GM10248 (cell line): ENCODE results near the gene USP12.

ENCODE experiments used
- CTCF ChIA-PET: fragments of 300-600 bp; sonication (Branson Sonifier 250); formaldehyde crosslinking; extraction: SDS; loops from one replicate; lab custom pipeline; 2021; ENCODE audit warnings: antibody characterized with exemption; lab: Yijun Ruan, JAX
- POLR2A ChIA-PET: fragments of 350-650 bp; sonication (Branson Sonifier 250); formaldehyde crosslinking; extraction: SDS; loops from one replicate; lab custom pipeline; 2020; ENCODE audit warnings: antibody characterized with exemption; lab: Yijun Ruan, JAX
- DNase-seq: peaks from one replicate; pipeline ENCODE4 v3.0.0; 2012; ENCODE audit errors: extremely low spot score
- TF ChIP-seq, protein P1 (sequence below): IDR thresholded peaks from 2 replicates; pipeline ENCODE4 v1.5.1; 2012; ENCODE audit warnings: mild to moderate bottlenecking, low read depth; ENCODE audit errors: extremely low read depth, missing control alignments, control extremely low read depth

The USP12 gene

GRCh38 chr13:27118428-27119054 is 53.1 kb downstream of the USP12 start:
- TF ChIP-seq, protein P1, sequence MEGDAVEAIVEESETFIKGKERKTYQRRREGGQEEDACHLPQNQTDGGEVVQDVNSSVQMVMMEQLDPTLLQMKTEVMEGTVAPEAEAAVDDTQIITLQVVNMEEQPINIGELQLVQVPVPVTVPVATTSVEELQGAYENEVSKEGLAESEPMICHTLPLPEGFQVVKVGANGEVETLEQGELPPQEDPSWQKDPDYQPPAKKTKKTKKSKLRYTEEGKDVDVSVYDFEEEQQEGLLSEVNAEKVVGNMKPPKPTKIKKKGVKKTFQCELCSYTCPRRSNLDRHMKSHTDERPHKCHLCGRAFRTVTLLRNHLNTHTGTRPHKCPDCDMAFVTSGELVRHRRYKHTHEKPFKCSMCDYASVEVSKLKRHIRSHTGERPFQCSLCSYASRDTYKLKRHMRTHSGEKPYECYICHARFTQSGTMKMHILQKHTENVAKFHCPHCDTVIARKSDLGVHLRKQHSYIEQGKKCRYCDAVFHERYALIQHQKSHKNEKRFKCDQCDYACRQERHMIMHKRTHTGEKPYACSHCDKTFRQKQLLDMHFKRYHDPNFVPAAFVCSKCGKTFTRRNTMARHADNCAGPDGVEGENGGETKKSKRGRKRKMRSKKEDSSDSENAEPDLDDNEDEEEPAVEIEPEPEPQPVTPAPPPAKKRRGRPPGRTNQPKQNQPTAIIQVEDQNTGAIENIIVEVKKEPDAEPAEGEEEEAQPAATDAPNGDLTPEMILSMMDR: no peak
- ChIA-PET POLR2A (no interaction called here), CTCF (interaction anchor here (0.9 to 1.6 kb wide), 5 partner anchors 10 to 134 kb away, joined by 3 to 7 read pairs (median 4); no protein-coding TSS in a partner anchor)
- DNase-seq: no peak

DNA sequence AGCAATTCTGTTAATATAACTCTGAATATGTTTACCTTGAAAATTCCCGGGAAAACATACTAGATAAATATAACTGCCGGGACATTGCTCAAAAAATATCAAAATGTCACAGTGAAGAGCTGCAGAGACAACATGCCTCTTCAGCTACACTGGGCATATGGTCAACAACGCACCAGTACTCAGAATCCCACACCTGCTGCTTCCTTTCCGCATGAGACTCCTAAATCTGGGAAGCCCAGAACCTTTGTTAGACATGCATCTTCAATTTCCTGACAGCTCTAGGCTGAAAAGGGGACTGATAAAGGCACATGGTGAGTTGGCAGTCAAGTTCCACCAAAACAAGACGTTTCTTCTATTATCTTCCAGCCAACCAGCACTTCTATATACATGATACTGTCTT is 53.7 kb downstream of the USP12 start:
- CTCF ChIA-PET: interaction anchor here (1.2 to 1.3 kb wide), 2 partner anchors 13 to 14 kb away, joined by 3 to 4 read pairs; no protein-coding TSS in a partner anchor
- POLR2A ChIA-PET: no interaction called here
- DNase-seq: no peak
- TF ChIP-seq, protein P1: no peak

- CTCF ChIA-PET: interaction anchor here (1.3 kb wide), 1 partner anchor 14 kb away, joined by 4 read pairs; no protein-coding TSS in a partner anchor
- TF ChIP-seq, protein P1: no peak
- POLR2A ChIA-PET: no interaction called here
- DNase-seq: no peak
These were observed 54.5 kb downstream of the USP12 start for GRCh38 chr13:27117158-27117557.

DNA sequence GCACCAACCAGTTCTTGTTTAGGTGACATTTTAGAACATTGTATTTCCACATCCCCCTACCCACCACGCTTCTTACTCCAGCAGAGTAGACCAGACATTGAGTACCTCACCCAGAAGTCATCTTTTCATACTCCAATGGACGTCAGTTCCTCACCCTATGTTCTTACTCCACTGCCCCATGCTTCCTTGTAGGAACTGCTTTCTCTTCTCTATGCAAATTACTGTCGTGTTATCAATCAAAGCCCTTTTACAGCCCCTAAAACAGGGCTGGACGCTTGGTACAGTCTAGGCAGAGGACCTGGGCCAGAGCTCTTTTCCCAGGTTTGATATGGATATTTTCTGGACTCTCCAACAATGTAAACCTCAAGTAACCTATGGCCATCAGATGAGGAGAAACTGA is 58.2 kb downstream of the USP12 start:
- CTCF ChIA-PET: interaction anchor here (0.7 to 1.8 kb wide), 3 partner anchors 14 to 44 kb away, joined by 3 to 7 read pairs (median 5); no protein-coding TSS in a partner anchor
- no peak for DNase-seq
- TF ChIP-seq, protein P1: no peak
- POLR2A ChIA-PET: no interaction called here

- POLR2A ChIA-PET: no interaction called here
- TF ChIP-seq, protein P1: no peak
- DNase-seq: no peak
- CTCF ChIA-PET: interaction anchor here (1.0 kb wide), 1 partner anchor 22 kb away, joined by 3 read pairs; no protein-coding TSS in a partner anchor
These were observed 59.6 kb downstream of the USP12 start for GRCh38 chr13:27112006-27112405.

DNA sequence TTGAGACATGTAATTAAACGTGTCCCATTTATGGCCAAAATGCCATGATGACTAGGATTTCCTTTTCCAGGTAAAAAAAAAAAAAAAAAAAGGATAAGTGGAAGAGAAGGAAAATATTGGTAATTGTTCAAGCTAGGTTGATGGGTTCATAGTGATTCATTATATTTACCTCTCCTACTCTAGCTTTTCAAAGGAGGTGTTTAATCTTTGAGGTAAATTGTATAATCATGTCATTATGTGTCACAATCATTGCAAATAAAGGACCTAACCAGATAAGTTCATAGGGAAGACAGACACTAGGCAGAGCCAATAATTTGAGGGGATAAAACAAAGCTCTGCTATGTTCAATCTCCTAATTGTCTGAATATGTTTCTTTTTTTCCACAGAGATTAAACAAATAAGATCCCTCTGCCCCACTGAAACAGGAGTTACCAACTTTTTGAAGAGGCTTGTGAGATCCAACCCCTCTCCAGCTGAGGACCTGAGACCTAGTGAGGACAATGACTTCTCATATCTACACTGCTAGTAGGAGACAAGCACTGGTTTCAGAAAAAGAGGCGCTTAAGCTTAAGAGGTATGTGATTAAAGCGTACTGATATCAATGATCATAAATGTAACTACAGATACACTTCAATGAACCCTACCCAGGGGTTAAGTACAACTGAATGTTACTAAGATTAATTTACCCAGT is 61.4 kb downstream of the USP12 start:
- ChIA-PET POLR2A (no interaction called here), CTCF (interaction anchor here (1.0 to 1.6 kb wide), 3 partner anchors 23 to 160 kb away, joined by 3 read pairs; partner anchors contain the start of gene RASL11A)
- no peak for DNase-seq
- TF ChIP-seq, protein P1: no peak
